ENCODE results near the gene STAG1. TPM values are rescaled to one million over a fixed set of nuclear protein-coding genes. Genes with fewer than 3 reads are reported as not detected.

Gene STAG1

DNA sequence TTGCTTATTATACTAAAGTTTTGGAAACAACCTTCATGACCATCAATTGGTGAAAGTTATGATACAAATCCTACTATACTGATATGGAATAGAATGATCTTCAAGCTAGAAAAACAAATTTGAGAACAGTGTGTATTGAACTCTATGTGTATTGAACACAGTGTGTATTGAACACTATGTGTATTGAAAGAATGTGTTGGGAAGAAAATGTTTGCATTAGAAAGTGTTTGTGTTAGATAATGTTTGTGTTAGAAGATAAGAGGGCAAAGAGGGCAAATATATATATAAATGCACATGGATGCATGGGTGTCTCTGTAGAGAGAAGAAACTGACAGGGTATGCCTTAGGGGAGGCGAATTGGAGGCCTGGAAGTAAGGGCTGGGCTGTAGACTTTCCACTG is 459.7 kb downstream of the STAG1 start:
- H4K8ac ChIP-seq (ENCODE audit: low read depth, low read length), result no peak overlapping the region
- no peaks in the 10 kb centered on the region for H3K79me2 ChIP-seq (ENCODE audit: control insufficient read depth, insufficient read depth, low read length)
- no peak overlapping the region for H3K18ac ChIP-seq (ENCODE audit: low read length)
- H3K4me1 ChIP-seq (ENCODE audit: control insufficient read depth, low read depth, low read length), result no peaks in the 10 kb centered on the region
- no peak for DNase-seq
- no peak overlapping the region for H2BK15ac ChIP-seq (replicated peaks; ENCODE audit: low read depth)
- H2BK5ac ChIP-seq (ENCODE audit: low read length), result no peak overlapping the region
- no peak overlapping the region for H3K4ac ChIP-seq (ENCODE audit: low read depth, low read length)
- no peaks in the 10 kb centered on the region for H3K27me3 ChIP-seq (ENCODE audit: insufficient read depth, low read length, poor library complexity)
- no peak overlapping the region for H3K56ac ChIP-seq (ENCODE audit: low read length)
- no peaks in the 10 kb centered on the region for H3K79me1 ChIP-seq (ENCODE audit: low read length)
- H4K5ac ChIP-seq (ENCODE audit: low read length), result no peak overlapping the region
- H3K27ac ChIP-seq (ENCODE audit: low read depth, low read length), result no peak overlapping the region
- H2BK120ac ChIP-seq (ENCODE audit: low read depth, low read length), result no peak overlapping the region
- no peak overlapping the region for H3K4me3 ChIP-seq (ENCODE audit: low read length)
- no peaks in the 10 kb centered on the region for H3K36me3 ChIP-seq (ENCODE audit: control insufficient read depth, insufficient read depth, low read length)
- no peak overlapping the region for H3K23ac ChIP-seq (ENCODE audit: low read length)
- no CpG with 5 or more reads among the region's 1 CpG for WGBS (ENCODE audit: extremely low coverage, insufficient coverage, low lambda C conversion rate)
- H3K9ac ChIP-seq (ENCODE audit: low read length), result no peak overlapping the region
- H3K4me2 ChIP-seq (ENCODE audit: low read length), result no peak overlapping the region
- no peak overlapping the region for H2AK5ac ChIP-seq (ENCODE audit: low read length)

DNA sequence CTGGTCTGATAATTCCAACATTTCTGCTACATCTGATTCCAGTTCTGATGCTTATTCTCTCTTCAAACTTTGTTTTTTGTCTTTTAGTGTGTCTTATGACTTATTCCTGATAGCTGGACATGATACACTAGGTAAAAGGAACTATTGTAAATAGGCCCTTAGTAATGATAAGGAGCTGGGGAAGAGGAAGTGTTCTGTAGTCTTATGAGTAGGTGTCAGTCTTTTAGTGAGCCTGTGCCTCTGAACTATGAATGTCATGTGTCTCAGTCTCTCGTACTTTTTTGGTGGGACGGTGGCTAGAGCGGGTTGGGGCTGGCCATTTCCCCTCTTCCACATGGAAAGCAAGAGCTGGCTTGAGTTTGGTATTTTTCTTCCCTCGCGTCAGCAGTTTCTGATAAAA is 460.9 kb downstream of the STAG1 start:
- H3K79me1 ChIP-seq (ENCODE audit: low read length), result no peaks in the 10 kb centered on the region
- no peaks in the 10 kb centered on the region for H3K79me2 ChIP-seq (ENCODE audit: control insufficient read depth, insufficient read depth, low read length)
- no peak overlapping the region for H3K27ac ChIP-seq (ENCODE audit: low read depth, low read length)
- no peak for DNase-seq
- no peak overlapping the region for H2BK5ac ChIP-seq (ENCODE audit: low read length)
- H3K56ac ChIP-seq (ENCODE audit: low read length), result no peak overlapping the region
- H3K18ac ChIP-seq (ENCODE audit: low read length), result no peak overlapping the region
- no peak overlapping the region for H3K9ac ChIP-seq (ENCODE audit: low read length)
- no CpG with 5 or more reads among the region's 5 CpGs for WGBS (ENCODE audit: extremely low coverage, insufficient coverage, low lambda C conversion rate)
- no peak overlapping the region for H3K4me3 ChIP-seq (ENCODE audit: low read length)
- H3K4me2 ChIP-seq (ENCODE audit: low read length), result no peak overlapping the region
- no peak overlapping the region for H4K8ac ChIP-seq (ENCODE audit: low read depth, low read length)
- no peak overlapping the region for H3K23ac ChIP-seq (ENCODE audit: low read length)
- H2BK120ac ChIP-seq (ENCODE audit: low read depth, low read length), result no peak overlapping the region
- H2BK15ac ChIP-seq (replicated peaks; ENCODE audit: low read depth), result no peak overlapping the region
- H2AK5ac ChIP-seq (ENCODE audit: low read length), result no peak overlapping the region
- H3K36me3 ChIP-seq (ENCODE audit: control insufficient read depth, insufficient read depth, low read length), result no peaks in the 10 kb centered on the region
- H3K4me1 ChIP-seq (ENCODE audit: control insufficient read depth, low read depth, low read length), result no peaks in the 10 kb centered on the region
- no peak overlapping the region for H4K5ac ChIP-seq (ENCODE audit: low read length)
- no peaks in the 10 kb centered on the region for H3K27me3 ChIP-seq (ENCODE audit: insufficient read depth, low read length, poor library complexity)
- H3K4ac ChIP-seq (ENCODE audit: low read depth, low read length), result no peak overlapping the region

Small RNA genes lying within 50 kb of the gene (small RNA-seq; reads per million reads assigned to genes)
- gene RNU6-1284P (ENCODE audit: insufficient read depth), result not detected
- not detected for gene RNU6-789P (ENCODE audit: insufficient read depth)
